Left lung (tissue), 10 donors: ENCODE results near the gene ZNF524. TPM values are rescaled to one million over a fixed set of nuclear protein-coding genes. Genes with fewer than 3 reads are reported as not detected.

Experiments
- ATAC-seq: fragments of 200-7000 bp; cut with Tn5 transposase; one replicate; pipeline ENCODE4 v1.9.1; 2020; ENCODE audit warnings: moderate library complexity
- DNase-seq, 4 donors: peaks; one replicate each; pipeline ENCODE4 v3.0.0-alpha.2; 2013 to 2020
- H3K27ac ChIP-seq, 2 donors: fragments of 200-600 bp; sonication (generic) in 1 of 2; one replicate each; pipeline versions ENCODE4 v1.5.0 to v1.8.0; 2020 to 2021
- H3K27me3 ChIP-seq, 2 donors: fragments of 200-600 bp; sonication (generic) in 1 of 2; one replicate each; pipeline versions ENCODE4 v1.5.0 to v1.8.0; 2020 to 2021
- H3K36me3 ChIP-seq, 2 donors: fragments of 200-600 bp; sonication (generic) in 1 of 2; one replicate each; pipeline versions ENCODE4 v1.5.0 to v1.8.0; 2020 to 2021
- H3K4me1 ChIP-seq, 2 donors: fragments of 200-600 bp; one replicate each; pipeline ENCODE4 v1.8.0; 2021
- H3K4me3 ChIP-seq, 2 donors: fragments of 200-600 bp; sonication (generic) in 1 of 2; one replicate each; pipeline versions ENCODE4 v1.5.0 to v1.8.0; 2020 to 2021; ENCODE audit warnings: mild to moderate bottlenecking in 1 of 2
- H3K9me3 ChIP-seq, 2 donors: fragments of 200-600 bp; sonication (generic) in 1 of 2; one replicate each; pipeline versions ENCODE4 v1.5.0 to v1.8.0; 2020 to 2021
- CTCF ChIP-seq, 2 donors: fragments of 200-600 bp; sonication (generic) in 1 of 2; IDR thresholded peaks; one replicate each; pipeline versions ENCODE4 v1.5.0 to v1.8.0; 2021; ENCODE audit warnings: antibody characterized with exemption in 2 of 2
- intact Hi-C, 2 donors: fragments of 100-400 bp; cut with DNase I; formaldehyde crosslinking; loops; one replicate each; pipeline versions ENCODE4 v1.11.2 to v1.14.2; 2022
- polyA plus RNA-seq, 6 donors: library from polyadenylated mRNA; unstranded; fragments of 120-200 nt; gene quantifications; one replicate each; pipeline ENCODE4 v1.2.1, GENCODE V29; 2013; ENCODE audit not compliant: insufficient read length in 6 of 6
- total RNA-seq, 2 donors: library from RNA; stranded (reverse); fragmentation: NEBNext Ultra II Directional; extraction: Animal tissue kit (Norgen Biotek cat#: 25700); gene quantifications; one replicate each; pipeline ENCODE4 v1.2.1, GENCODE V29; 2021
- donor health status: DM: no; HTN: yes; CAD: no.
- donor health status: DM: no; HTN: no; CAD: no.

Gene ZNF524
- total and polyA plus RNA-seq, 8 donors = 4.9 to 22.4 (median 7.8) TPM

- ATAC-seq (peak; percentile 61), DNase-seq (peak in 3 of 4 donors; percentile 78 to 83 (median 83))
- Histone ChIP-seq H3K36me3 (peaks cover 0 to 35% of the 10 kb centered on the region in 2 donors), H3K9me3 (no peaks in the 10 kb centered on the region), H3K27ac (peak within 1 kb of the TSS; percentile 91 to 95), H3K27me3 (no peaks in the 10 kb centered on the region), H3K4me3 (peak within 1 kb of the TSS; percentile 65 to 74), H3K4me1 (peaks cover 7 to 74% of the 10 kb centered on the region in 2 donors)
- peak; percentile 48 to 51 for TF ChIP-seq CTCF (IDR thresholded peaks at IDR 0.05)
- intact Hi-C loops = loop anchor here in 1 of 2 donors (10.0 kb wide), 1 partner anchor 91 kb away; no protein-coding TSS in a partner anchor
Observed at GRCh38 chr19:55605637-55606470, 5.8 kb downstream of the ZNF524 start, which contains the start of gene ZNF865. Gene ZNF865 (plus strand): TSS chr19:55605647. CDS start chr19:55613619, 7,972 bp downstream.

- Histone ChIP-seq H3K4me1 (peaks cover 7 to 74% of the 10 kb centered on the region in 2 donors), H3K9me3 (no peaks in the 10 kb centered on the region), H3K36me3 (peaks cover 0 to 35% of the 10 kb centered on the region in 2 donors), H3K27ac (peak overlapping the region; percentile 91 to 95), H3K4me3 (peak overlapping the region; percentile 65 to 74), H3K27me3 (no peaks in the 10 kb centered on the region)
- ATAC-seq (no peak), DNase-seq (no peak)
- no peak for TF ChIP-seq CTCF (IDR thresholded peaks at IDR 0.05)
- intact Hi-C loops = loop anchor here in 1 of 2 donors (10.0 kb wide), 1 partner anchor 92 kb away; no protein-coding TSS in a partner anchor
Observed at GRCh38 chr19:55606471-55606787, 6.3 kb downstream of the ZNF524 start.

GRCh38 chr19:55606817-55607216 is 6.7 kb downstream of the ZNF524 start:
- intact Hi-C loops = loop anchor here in 1 of 2 donors (10.0 kb wide), 1 partner anchor 92 kb away; no protein-coding TSS in a partner anchor
- Histone ChIP-seq H3K4me1 (peaks cover 7 to 73% of the 10 kb centered on the region in 2 donors), H3K27me3 (no peaks in the 10 kb centered on the region), H3K27ac (peak overlapping the region in 1 of 2 donors; percentile 95), H3K36me3 (peaks cover 0 to 35% of the 10 kb centered on the region in 2 donors), H3K4me3 (peak overlapping the region; percentile 65 to 74), H3K9me3 (no peaks in the 10 kb centered on the region)
- DNase-seq (no peak), ATAC-seq (no peak)
- no peak for TF ChIP-seq CTCF (IDR thresholded peaks at IDR 0.05)

GRCh38 chr19:55609326-55609725 is 9.2 kb downstream of the ZNF524 start:
- intact Hi-C loops = loop anchor here in 1 of 2 donors (10.0 kb wide), 1 partner anchor 95 kb away; no protein-coding TSS in a partner anchor
- TF ChIP-seq CTCF (IDR thresholded peaks at IDR 0.05) = no peak
- DNase-seq (no peak), ATAC-seq (no peak)
- no peaks in the 10 kb centered on the region for H3K27me3 ChIP-seq
- no peaks in the 10 kb centered on the region for H3K9me3 ChIP-seq
- H3K4me3 ChIP-seq = no peak overlapping the region
- H3K36me3 ChIP-seq = peaks cover 0 to 33% of the 10 kb centered on the region in 2 donors
- no peak overlapping the region for H3K27ac ChIP-seq
- H3K4me1 ChIP-seq = peaks cover 7 to 58% of the 10 kb centered on the region in 2 donors

- H3K27ac ChIP-seq = no peak overlapping the region
- no peak overlapping the region for H3K4me3 ChIP-seq
- H3K4me1 ChIP-seq = peaks cover 5 to 48% of the 10 kb centered on the region in 2 donors
- no peak for DNase-seq
- H3K27me3 ChIP-seq = no peaks in the 10 kb centered on the region
- peaks cover 0 to 54% of the 10 kb centered on the region in 2 donors for H3K36me3 ChIP-seq
- intact Hi-C loops = no loop called here
- no peaks in the 10 kb centered on the region for H3K9me3 ChIP-seq
- no peak for ATAC-seq
- no peak for TF ChIP-seq CTCF (IDR thresholded peaks at IDR 0.05)
Observed at GRCh38 chr19:55611300-55611982, 11.4 kb downstream of the ZNF524 start.
